IPS-18c (cell line): ENCODE data around the gene ASB15.

Source experiments
- H3K4me3 ChIP-seq: 2 replicates; pipeline ENCODE4 v1.7.0; 2013; ENCODE audit warnings: low read depth, mild to moderate bottlenecking, low read length, moderate library complexity; ENCODE audit not compliant: insufficient read depth
- H3K9me3 ChIP-seq: one replicate; pipeline ENCODE4 v1.6.1; 2013; ENCODE audit warnings: mild to moderate bottlenecking, low read length, moderate library complexity; ENCODE audit not compliant: control insufficient read depth, insufficient read depth

The ASB15 gene

GRCh38 chr7:123580406-123581161 lies 21.0 kb upstream of the ASB15 start:
- no peaks in the 10 kb centered on the region for H3K9me3 ChIP-seq
- H3K4me3 ChIP-seq = no peak overlapping the region

GRCh38 chr7:123581162-123581459 lies 20.5 kb upstream of the ASB15 start:
- no peak overlapping the region for H3K4me3 ChIP-seq
- H3K9me3 ChIP-seq = no peaks in the 10 kb centered on the region

DNA sequence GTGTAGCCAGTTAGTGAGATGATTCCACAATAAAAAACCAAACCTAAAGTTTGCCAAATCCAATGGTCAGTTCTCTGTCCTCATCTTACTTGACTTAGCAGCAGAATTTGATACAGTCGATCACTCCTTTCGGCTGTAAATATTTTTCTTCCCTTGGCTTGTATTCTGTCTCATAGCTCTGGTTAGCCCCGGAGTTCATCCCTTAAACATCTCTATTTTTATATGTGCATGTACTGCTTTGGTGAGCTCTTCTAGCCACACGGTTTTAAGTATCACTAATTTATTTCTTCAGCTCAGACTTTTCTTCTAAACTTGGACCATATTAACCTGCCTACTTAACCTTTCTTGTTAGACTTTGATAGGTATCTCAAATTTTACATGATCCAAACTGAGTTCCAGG lies 17.8 kb upstream of the ASB15 start:
- H3K4me3 ChIP-seq = no peak overlapping the region
- no peaks in the 10 kb centered on the region for H3K9me3 ChIP-seq

GRCh38 chr7:123588376-123588775 lies 13.2 kb upstream of the ASB15 start:
- no peaks in the 10 kb centered on the region for H3K9me3 ChIP-seq

GRCh38 chr7:123594813-123595241 lies 6.8 kb upstream of the ASB15 start:
- Histone ChIP-seq H3K4me3 (no peak overlapping the region), H3K9me3 (no peaks in the 10 kb centered on the region)

More at GRCh38 chr7:123588376-123588775, 13.2 kb upstream of the ASB15 start:
- no peak overlapping the region for H3K4me3 ChIP-seq

DNA sequence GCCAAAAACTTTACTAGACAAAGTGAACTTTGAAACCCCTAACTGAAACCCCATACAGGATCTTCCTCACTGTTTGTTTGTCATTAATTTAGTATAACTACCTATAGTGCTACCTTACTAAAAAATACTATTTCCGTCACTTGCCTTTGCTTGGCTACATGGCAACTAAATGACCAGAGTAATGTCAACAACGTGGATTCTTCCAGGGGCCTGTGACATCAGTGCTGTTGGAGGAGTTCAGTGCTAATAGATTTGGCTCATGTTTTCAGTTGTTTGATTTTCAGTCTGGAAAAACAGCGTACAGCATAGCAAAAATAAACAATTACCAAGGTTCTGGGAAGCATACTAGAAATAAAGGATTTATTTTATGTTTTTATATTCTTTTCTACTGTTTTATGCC lies 3.0 kb upstream of the ASB15 start:
- Histone ChIP-seq H3K4me3 (no peak overlapping the region), H3K9me3 (no peaks in the 10 kb centered on the region)

GRCh38 chr7:123599766-123600165 lies 1.9 kb upstream of the ASB15 start:
- Histone ChIP-seq H3K4me3 (no peak overlapping the region), H3K9me3 (no peaks in the 10 kb centered on the region)

- H3K4me3 ChIP-seq = no peak overlapping the region
- no peaks in the 10 kb centered on the region for H3K9me3 ChIP-seq
Observed at GRCh38 chr7:123600876-123601275, 745 bp upstream of the ASB15 start.

- Histone ChIP-seq H3K4me3 (no peak overlapping the region), H3K9me3 (no peaks in the 10 kb centered on the region)
Observed at GRCh38 chr7:123602648-123603047, 1.0 kb downstream of the ASB15 start.

DNA sequence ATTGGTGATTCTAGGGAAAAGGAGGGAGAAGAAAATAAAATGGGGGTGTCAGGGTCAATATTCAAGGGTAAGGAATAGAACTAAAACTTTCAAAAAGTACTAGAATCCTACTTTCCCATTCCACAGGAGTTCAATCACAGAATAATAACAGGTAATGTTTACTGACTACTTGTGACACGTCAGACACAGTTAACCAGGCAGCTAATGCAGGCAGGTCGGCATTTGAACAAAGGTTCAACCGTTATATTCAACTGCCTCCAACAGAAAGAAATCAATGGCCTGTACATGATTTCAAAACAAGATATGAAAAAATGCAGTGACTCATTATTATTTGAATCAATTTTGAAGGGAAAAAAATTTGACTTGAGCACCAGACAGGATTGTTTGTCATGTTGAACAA lies 3.1 kb downstream of the ASB15 start:
- H3K4me3 ChIP-seq = no peak overlapping the region
- no peaks in the 10 kb centered on the region for H3K9me3 ChIP-seq

- Histone ChIP-seq H3K4me3 (no peak overlapping the region), H3K9me3 (no peaks in the 10 kb centered on the region)
Observed at GRCh38 chr7:123607423-123607975, 5.9 kb downstream of the ASB15 start.

DNA sequence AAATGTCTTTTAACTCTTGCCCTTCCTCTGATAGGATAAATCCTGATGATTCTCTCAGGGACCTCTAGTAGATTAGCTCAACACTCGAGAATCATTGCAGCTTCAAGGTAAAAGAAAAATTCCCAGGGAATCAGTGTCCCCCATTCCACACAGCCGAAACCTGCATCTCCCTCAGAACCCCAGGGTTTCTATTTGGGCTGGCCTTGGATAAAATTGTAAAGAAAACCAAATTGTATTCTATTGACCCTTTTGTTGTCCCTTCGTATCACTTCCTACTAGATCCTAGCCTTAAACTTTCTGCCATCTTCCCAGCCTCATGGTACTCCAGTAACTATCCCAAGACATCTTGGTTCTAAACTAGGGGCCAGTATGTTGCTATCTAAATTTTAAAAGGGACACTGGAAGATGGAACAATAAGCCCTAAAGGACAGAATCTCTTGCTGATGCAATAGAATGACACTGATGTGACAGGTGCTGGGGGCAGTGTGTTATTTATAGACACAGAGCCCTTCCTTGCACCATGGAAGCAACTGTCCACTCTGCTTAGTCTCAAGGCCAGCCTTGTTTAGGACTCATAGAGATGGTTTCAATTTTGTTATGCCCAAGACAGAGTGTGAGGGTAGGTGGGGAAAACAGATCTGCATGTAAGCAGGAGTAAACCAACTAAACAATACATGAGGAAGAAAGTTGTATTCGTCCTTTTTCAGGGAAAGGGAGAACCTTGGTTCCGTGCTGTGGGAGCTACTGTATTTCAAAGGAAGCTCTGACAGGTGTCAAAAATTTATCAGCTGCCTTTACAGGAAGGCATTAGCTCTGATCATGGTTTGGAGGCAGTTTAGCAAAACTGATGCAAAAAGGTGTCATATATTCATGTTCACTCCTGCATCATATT lies 7.6 kb downstream of the ASB15 start:
- Histone ChIP-seq H3K9me3 (no peaks in the 10 kb centered on the region), H3K4me3 (no peak overlapping the region)

DNA sequence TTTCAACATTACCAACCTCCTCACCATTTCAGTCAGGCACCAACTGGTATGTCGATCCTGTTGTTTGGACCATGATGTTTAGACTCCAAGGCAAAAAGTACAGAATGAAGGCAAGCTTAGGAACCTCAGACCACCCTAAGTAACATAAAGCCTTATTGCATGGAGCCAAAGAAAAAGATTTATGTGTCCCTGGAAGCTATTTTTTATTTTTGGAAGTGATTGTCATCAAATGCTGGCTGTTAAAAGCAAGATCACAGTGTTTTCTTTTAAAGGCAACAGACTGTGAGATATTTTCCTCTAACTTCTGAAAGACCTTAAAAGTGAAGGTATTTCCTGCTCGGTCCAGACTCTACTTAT lies 8.2 kb downstream of the ASB15 start:
- H3K4me3 ChIP-seq = no peak overlapping the region

GRCh38 chr7:123612024-123612423 lies 10.4 kb downstream of the ASB15 start:
- H3K4me3 ChIP-seq = no peak overlapping the region
- no peaks in the 10 kb centered on the region for H3K9me3 ChIP-seq

More for the DNA sequence above, 8.2 kb downstream of the ASB15 start:
- no peaks in the 10 kb centered on the region for H3K9me3 ChIP-seq

GRCh38 chr7:123615344-123615743 lies 13.7 kb downstream of the ASB15 start:
- H3K4me3 ChIP-seq = no peak overlapping the region
- H3K9me3 ChIP-seq = no peaks in the 10 kb centered on the region

DNA sequence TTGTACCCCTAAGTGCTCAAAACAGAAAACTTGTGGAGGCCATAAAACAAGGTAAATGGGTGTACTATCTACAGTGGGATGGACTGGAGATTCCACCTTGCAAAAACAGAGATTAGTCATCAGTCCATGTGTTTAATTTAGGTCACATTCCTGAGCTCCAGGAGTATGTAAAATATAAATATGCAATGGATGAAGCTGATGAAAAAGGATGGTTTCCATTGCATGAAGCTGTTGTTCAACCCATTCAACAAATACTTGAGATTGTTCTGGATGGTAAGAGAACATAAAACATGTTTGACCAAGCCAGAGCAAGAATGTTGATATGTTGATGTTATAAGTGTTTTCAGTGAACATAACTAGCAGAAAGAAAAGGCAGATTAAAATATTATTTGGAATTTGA lies 14.6 kb downstream of the ASB15 start:
- Histone ChIP-seq H3K9me3 (no peaks in the 10 kb centered on the region), H3K4me3 (no peak overlapping the region)

DNA sequence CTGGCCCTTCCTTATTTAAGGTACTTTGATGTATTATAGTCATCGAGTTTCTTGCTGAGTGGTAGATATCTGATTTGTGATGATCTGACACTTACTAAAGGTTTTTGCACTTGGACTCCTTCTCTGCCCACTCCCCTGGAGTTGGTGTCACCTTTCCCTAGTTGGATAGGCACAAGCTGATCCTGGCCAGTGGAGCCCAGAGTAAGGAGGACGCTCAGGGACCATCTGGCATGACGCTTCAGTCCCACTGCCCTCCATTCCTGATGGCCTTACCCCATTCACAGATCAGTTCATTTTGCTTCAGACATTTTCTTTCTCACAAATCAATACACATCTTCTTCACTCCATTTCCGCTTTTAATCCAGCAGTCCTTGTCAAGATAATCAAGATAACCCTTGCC lies 20.1 kb downstream of the ASB15 start:
- no peaks in the 10 kb centered on the region for H3K9me3 ChIP-seq
- H3K4me3 ChIP-seq = no peak overlapping the region
